ENCODE results near the gene LIMS2.

- TF ChIP-seq EZH2 (IDR thresholded peaks at IDR 0.05; ENCODE audit: low read length, missing control alignments) (no peak), CTCF (conservative IDR thresholded peaks at IDR 0.05 in 1 of 2, IDR thresholded peaks at IDR 0.05 in 1 of 2; ENCODE audit: low read depth in 1 of 2, low read length in 2 of 2) (no peak)
Observed at GRCh38 chr2:127630096-127630863, 45.0 kb downstream of the LIMS2 start.

Measured in fibroblast of lung (primary cell).